A673 (cell line): Measurements from ENCODE around the gene SNX18. TPM values are rescaled to one million over a fixed set of nuclear protein-coding genes. Genes with fewer than 3 reads are reported as not detected.
A peak's percentile ranks its signal among the peaks of the same experiment; 100 is the strongest.

Experiments
- BruUV-seq: library from RNA; stranded (reverse); fragments of 400-500 nt; replicated peaks from 2 replicates; lab custom pipeline; 2021; lab: Mats Ljungman, UMichigan
- CTCF ChIA-PET: fragments of 300-600 bp; sonication (Branson Sonifier 250); formaldehyde crosslinking; loops from one replicate; lab custom pipeline; 2022; ENCODE audit warnings: antibody characterized with exemption; lab: Charles Lee
- POLR2A ChIA-PET: fragments of 300-600 bp; sonication (Branson Sonifier 250); formaldehyde crosslinking; loops from one replicate; lab custom pipeline; 2022; ENCODE audit warnings: antibody characterized with exemption; ENCODE audit not compliant: low non-redundant PET; lab: Charles Lee
- DNase-seq: peaks from one replicate; pipeline ENCODE4 v3.0.0-alpha.2; 2015; ENCODE audit warnings: low spot score
- H3K27ac ChIP-seq: fragments of 200-600 bp; sonication (generic); 2 replicates; pipeline ENCODE4 v1.5.1; 2016; ENCODE audit warnings: mixed run types, low read depth, mild to moderate bottlenecking, mixed read lengths, antibody characterized with exemption, low read length; ENCODE audit not compliant: poor library complexity, severe bottlenecking
- H3K27me3 ChIP-seq: fragments of 200-600 bp; sonication (generic); replicated peaks from 2 replicates; pipeline ENCODE4 v1.6.1; 2017; ENCODE audit warnings: mixed run types, low read depth, mild to moderate bottlenecking, mixed read lengths, antibody characterized with exemption, low read length; ENCODE audit not compliant: insufficient read depth, poor library complexity
- H3K36me3 ChIP-seq: fragments of 200-600 bp; sonication (generic); 2 replicates; pipeline ENCODE4 v1.6.1; 2016; ENCODE audit warnings: mixed run types, mild to moderate bottlenecking, mixed read lengths, antibody characterized with exemption, low read length; ENCODE audit not compliant: insufficient read depth, poor library complexity, severe bottlenecking
- H3K4me1 ChIP-seq: fragments of 200-600 bp; sonication (generic); 2 replicates; pipeline ENCODE4 v1.6.1; 2017; ENCODE audit warnings: mixed run types, mild to moderate bottlenecking, mixed read lengths, antibody characterized with exemption, low read length; ENCODE audit not compliant: insufficient read depth, poor library complexity, severe bottlenecking
- H3K4me3 ChIP-seq: fragments of 200-600 bp; sonication (generic); 2 replicates; pipeline ENCODE4 v1.5.1; 2016; ENCODE audit warnings: low read depth, mixed run types, mild to moderate bottlenecking, mixed read lengths, low read length; ENCODE audit not compliant: poor library complexity, severe bottlenecking
- H3K9me3 ChIP-seq: fragments of 200-600 bp; sonication (generic); 2 replicates; pipeline ENCODE4 v1.6.1; 2016; ENCODE audit warnings: mixed run types, low read depth, mild to moderate bottlenecking, mixed read lengths, antibody characterized with exemption, low read length; ENCODE audit not compliant: poor library complexity, severe bottlenecking
- EZH2 ChIP-seq: fragments of 200-600 bp; sonication (generic); IDR thresholded peaks from 2 replicates; pipeline ENCODE4 v1.6.1; 2017; ENCODE audit warnings: borderline replicate concordance, low read depth, mild to moderate bottlenecking, mixed read lengths, antibody characterized with exemption, low read length; ENCODE audit not compliant: poor library complexity, severe bottlenecking
- intact Hi-C: fragments of 100-400 bp; cut with micrococcal nuclease; formaldehyde crosslinking; loops from one replicate; pipeline ENCODE4 v1.10.0; 2022; ENCODE audit not compliant: unreplicated experiment
- total RNA-seq: library from RNA; stranded (reverse); gene quantifications from 2 replicates; pipeline ENCODE4 v1.2.3, GENCODE V29; 2021
- TF ChIP-seq, protein P1 (sequence below): fragments of 300-800, 200-600 bp; sonication (generic); conservative IDR thresholded peaks from 2 replicates; pipeline ENCODE4 v1.5.1; 2017; ENCODE audit warnings: low read depth, mild to moderate bottlenecking, antibody characterized with exemption, low read length, moderate library complexity, mixed read lengths

The SNX18 gene
- total RNA-seq, 1 experiment from 2014 or later = 140 TPM

DNA sequence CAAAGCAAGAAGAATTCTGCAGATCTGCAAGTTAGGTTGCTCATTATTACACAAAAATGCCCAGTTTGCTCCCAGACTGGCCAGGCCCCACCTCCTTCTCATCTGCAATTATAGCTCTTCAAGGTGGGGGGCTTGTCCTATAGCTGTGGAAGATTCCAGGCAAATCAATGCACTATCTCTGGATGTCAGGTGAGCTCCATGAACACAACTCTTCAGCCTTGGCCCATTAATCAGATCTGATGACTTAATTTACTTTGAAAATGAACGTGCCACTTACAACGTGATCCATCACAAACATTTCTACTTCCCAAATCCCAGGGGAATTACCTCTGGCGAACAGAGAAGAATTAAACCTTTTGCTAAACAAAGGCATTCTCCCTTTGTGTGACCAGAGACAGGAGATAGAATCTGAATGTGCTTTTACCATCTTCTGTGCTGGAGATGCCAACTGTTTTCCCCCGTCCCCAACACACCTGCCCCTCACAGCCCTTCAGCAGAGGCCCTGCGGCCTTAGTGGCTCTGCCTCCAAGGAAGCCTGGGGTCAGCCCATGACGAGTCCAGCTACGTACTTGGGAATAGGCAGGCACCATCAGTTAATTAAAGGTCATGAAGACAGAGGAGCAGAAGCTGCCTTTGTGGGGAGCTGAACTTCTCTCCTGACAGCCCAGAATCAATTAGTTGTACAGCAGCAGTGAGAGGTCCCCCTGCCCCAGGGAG is 60.5 kb downstream of the SNX18 start:
- H3K4me1 ChIP-seq = peaks cover 10% of the 10 kb centered on the region
- DNase-seq = no peak
- H3K4me3 ChIP-seq = no peak overlapping the region
- H3K36me3 ChIP-seq = no peaks in the 10 kb centered on the region
- no TSS peak for BruUV-seq
- H3K27me3 ChIP-seq = no peaks in the 10 kb centered on the region
- CTCF ChIA-PET = no interaction called here
- TF ChIP-seq, protein P1, sequence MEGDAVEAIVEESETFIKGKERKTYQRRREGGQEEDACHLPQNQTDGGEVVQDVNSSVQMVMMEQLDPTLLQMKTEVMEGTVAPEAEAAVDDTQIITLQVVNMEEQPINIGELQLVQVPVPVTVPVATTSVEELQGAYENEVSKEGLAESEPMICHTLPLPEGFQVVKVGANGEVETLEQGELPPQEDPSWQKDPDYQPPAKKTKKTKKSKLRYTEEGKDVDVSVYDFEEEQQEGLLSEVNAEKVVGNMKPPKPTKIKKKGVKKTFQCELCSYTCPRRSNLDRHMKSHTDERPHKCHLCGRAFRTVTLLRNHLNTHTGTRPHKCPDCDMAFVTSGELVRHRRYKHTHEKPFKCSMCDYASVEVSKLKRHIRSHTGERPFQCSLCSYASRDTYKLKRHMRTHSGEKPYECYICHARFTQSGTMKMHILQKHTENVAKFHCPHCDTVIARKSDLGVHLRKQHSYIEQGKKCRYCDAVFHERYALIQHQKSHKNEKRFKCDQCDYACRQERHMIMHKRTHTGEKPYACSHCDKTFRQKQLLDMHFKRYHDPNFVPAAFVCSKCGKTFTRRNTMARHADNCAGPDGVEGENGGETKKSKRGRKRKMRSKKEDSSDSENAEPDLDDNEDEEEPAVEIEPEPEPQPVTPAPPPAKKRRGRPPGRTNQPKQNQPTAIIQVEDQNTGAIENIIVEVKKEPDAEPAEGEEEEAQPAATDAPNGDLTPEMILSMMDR = no peak
- no peak for TF ChIP-seq EZH2
- POLR2A ChIA-PET = no interaction called here
- H3K27ac ChIP-seq = no peak overlapping the region
- no peaks in the 10 kb centered on the region for H3K9me3 ChIP-seq
- intact Hi-C loops = no loop called here

DNA sequence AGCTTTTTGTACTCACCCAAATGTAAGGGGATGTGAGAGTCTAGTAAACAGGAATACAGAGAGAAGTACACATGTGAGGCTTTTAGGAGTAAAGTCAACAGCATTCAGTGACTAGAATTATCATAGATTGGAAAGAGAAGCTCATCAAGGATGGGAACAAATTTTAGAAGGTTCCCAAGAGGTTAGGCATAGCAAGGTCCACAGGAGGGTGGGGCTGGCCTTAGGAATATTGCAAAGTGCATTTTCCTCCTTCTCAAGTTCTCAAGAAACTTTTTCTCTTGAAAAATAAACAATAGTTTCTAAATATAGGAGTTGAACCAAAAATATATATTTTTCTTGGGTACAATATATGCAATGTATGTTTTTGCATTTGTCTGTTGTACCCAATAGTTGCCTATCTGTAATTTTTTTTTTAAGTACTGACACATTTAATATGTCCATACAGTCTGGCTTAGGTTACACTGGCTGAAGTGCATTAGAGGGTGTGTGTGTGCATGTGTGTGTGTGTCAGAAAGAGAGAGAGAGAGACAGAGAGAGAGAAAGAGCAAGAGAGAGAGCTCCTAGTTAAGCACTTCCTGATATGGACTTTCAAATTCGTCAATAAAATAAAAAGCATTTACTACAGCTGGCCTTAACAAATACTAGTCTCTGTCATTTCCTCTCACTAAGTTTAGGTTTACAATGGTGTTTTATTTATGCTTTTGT is 62.2 kb downstream of the SNX18 start:
- peaks cover 10% of the 10 kb centered on the region for H3K4me1 ChIP-seq
- no peaks in the 10 kb centered on the region for H3K36me3 ChIP-seq
- intact Hi-C loops = no loop called here
- no peak for TF ChIP-seq EZH2
- TF ChIP-seq, protein P1 = no peak
- CTCF ChIA-PET = no interaction called here
- no TSS peak for BruUV-seq
- peak; percentile 19 for DNase-seq
- H3K27ac ChIP-seq = no peak overlapping the region
- no peaks in the 10 kb centered on the region for H3K9me3 ChIP-seq
- no peak overlapping the region for H3K4me3 ChIP-seq
- no peaks in the 10 kb centered on the region for H3K27me3 ChIP-seq
- POLR2A ChIA-PET = no interaction called here

DNA sequence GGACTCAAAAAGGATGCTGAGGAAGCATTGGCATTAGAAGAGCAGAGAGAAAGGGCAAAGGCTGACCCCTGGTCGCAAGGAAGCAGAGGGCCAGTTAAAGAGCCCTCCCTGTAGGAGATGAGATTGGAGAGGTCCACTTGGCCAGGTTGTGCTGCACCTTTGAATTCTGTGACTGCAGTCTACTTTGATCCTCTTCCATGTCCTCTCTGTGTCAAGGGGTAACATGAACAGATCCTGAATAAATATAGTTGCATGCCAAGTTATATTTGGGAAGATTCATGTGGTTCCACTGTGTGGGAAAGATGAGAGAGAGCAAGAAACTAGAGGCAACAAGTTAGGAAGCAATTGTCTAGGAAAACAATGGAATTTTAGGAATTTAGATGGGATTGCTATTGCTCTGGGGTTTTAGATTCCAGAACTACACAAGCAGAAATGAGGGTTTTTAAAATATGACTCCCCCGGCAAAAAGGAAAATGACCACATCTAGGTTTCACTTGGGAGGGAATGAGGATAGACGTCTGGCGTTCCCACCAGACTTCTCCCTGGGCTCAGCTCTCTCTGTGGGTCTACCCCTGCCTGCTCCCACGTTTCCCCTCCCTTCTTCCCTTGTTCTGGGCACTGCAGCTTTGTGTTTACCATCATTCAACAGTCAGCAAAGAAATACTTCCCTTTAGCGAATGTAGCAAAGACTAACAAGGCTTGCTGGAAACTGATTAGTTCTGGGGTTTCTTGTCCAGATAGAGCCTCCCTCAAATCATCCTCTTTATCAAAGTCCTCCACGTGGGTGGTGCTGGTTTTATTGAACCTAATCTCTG is 63.6 kb downstream of the SNX18 start:
- no TSS peak for BruUV-seq
- no peak for TF ChIP-seq EZH2
- TF ChIP-seq, protein P1 = no peak
- CTCF ChIA-PET = no interaction called here
- peaks cover 10% of the 10 kb centered on the region for H3K4me1 ChIP-seq
- POLR2A ChIA-PET = no interaction called here
- H3K27ac ChIP-seq = no peak overlapping the region
- no peak overlapping the region for H3K4me3 ChIP-seq
- H3K36me3 ChIP-seq = no peaks in the 10 kb centered on the region
- no peaks in the 10 kb centered on the region for H3K27me3 ChIP-seq
- no peak for DNase-seq
- intact Hi-C loops = no loop called here
- no peaks in the 10 kb centered on the region for H3K9me3 ChIP-seq
